ENCODE data around the gene KIF18B. TPM values are rescaled to one million over a fixed set of nuclear protein-coding genes. Genes with fewer than 3 reads are reported as not detected.

KIF18B gene
- total RNA-seq, 2 donors from 2014 or later: 26.5 to 100 TPM

GRCh38 chr17:44906010-44906646, 41.4 kb downstream of the KIF18B start:
- ATAC-seq: no peak
- no peaks in the 10 kb centered on the region for H3K9me3 Mint-ChIP-seq
- H3K36me3 Mint-ChIP-seq: no peaks in the 10 kb centered on the region
- no peak overlapping the region for H3K4me3 Mint-ChIP-seq
- H3K4me1 Mint-ChIP-seq (ENCODE audit: low read depth in 2 of 2): peaks cover 0 to 5% of the 10 kb centered on the region in 2 donors
- DNase-seq (ENCODE audit: low spot score): no peak
- no peak overlapping the region for H3K27ac Mint-ChIP-seq
- peaks cover 5 to 17% of the 10 kb centered on the region in 2 donors for H3K27me3 Mint-ChIP-seq

GRCh38 chr17:44905006-44906000, 42.3 kb downstream of the KIF18B start:
- Mint-ChIP-seq H3K27ac (no peak overlapping the region), H3K4me1 (ENCODE audit: low read depth in 2 of 2) (peaks cover 0 to 1% of the 10 kb centered on the region in 2 donors), H3K9me3 (no peaks in the 10 kb centered on the region), H3K36me3 (no peaks in the 10 kb centered on the region), H3K4me3 (no peak overlapping the region), H3K27me3 (peaks cover 5 to 13% of the 10 kb centered on the region in 2 donors)
- ATAC-seq (no peak), DNase-seq (ENCODE audit: low spot score) (no peak)

GRCh38 chr17:44904001-44904984, 43.3 kb downstream of the KIF18B start:
- DNase-seq (ENCODE audit: low spot score) (no peak), ATAC-seq (no peak)
- no peak overlapping the region for H3K4me3 Mint-ChIP-seq
- peaks cover 0 to 10% of the 10 kb centered on the region in 2 donors for H3K4me1 Mint-ChIP-seq (ENCODE audit: low read depth in 2 of 2)
- H3K9me3 Mint-ChIP-seq: no peaks in the 10 kb centered on the region
- H3K36me3 Mint-ChIP-seq: no peaks in the 10 kb centered on the region
- H3K27ac Mint-ChIP-seq: no peak overlapping the region
- peaks cover 5 to 13% of the 10 kb centered on the region in 2 donors for H3K27me3 Mint-ChIP-seq

GRCh38 chr17:44903012-44903685, 44.4 kb downstream of the KIF18B start:
- Mint-ChIP-seq H3K4me1 (ENCODE audit: low read depth in 2 of 2) (peaks cover 7 to 18% of the 10 kb centered on the region in 2 donors), H3K9me3 (no peaks in the 10 kb centered on the region), H3K27ac (no peak overlapping the region), H3K27me3 (peaks cover 5 to 10% of the 10 kb centered on the region in 2 donors), H3K36me3 (peaks cover 6% of the 10 kb centered on the region), H3K4me3 (no peak overlapping the region)
- DNase-seq (ENCODE audit: low spot score) (no peak), ATAC-seq (no peak)

DNA sequence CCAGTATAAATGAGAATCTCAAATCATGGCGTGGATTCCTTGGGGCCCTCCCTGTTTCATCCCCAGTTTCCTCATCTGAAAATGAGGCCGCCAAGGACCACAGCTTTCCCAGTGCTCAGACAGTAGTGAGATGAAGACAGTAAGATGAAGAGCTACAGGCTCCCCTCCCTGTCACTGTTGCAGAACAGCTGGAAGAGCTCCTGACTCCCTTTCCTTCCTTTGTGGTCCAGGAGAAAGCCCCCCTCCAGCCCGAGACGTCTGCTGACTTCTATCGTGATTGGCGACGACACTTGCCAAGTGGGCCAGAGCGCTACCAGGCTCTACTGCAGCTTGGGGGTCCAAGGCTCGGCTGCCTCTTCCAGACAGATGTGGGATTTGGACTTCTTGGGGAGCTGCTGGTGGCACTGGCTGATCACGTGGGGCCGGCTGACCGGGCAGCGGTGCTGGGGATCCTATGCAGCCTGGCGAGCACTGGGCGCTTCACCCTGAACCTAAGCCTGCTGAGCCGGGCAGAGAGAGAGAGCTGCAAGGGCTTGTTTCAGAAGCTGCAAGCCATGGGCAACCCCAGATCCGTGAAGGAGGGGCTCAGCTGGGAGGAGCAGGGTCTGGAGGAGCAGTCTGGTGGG, 45.3 kb downstream of the KIF18B start:
- Mint-ChIP-seq H3K4me1 (ENCODE audit: low read depth in 2 of 2) (peaks cover 7 to 18% of the 10 kb centered on the region in 2 donors), H3K4me3 (no peak overlapping the region), H3K36me3 (peaks cover 6% of the 10 kb centered on the region), H3K27me3 (peaks cover 5 to 10% of the 10 kb centered on the region in 2 donors), H3K27ac (no peak overlapping the region), H3K9me3 (no peaks in the 10 kb centered on the region)
- no peak for ATAC-seq
- no peak for DNase-seq (ENCODE audit: low spot score)

GRCh38 chr17:44901411-44901921, 46.1 kb downstream of the KIF18B start:
- peak overlapping the region; percentile 9 for H3K4me3 Mint-ChIP-seq
- H3K4me1 Mint-ChIP-seq (ENCODE audit: low read depth in 2 of 2): peaks cover 7 to 18% of the 10 kb centered on the region in 2 donors
- H3K27me3 Mint-ChIP-seq: peaks cover 5 to 10% of the 10 kb centered on the region in 2 donors
- ATAC-seq (no peak), DNase-seq (ENCODE audit: low spot score) (no peak)
- H3K9me3 Mint-ChIP-seq: no peaks in the 10 kb centered on the region
- H3K36me3 Mint-ChIP-seq: peaks cover 6% of the 10 kb centered on the region
- H3K27ac Mint-ChIP-seq: peak overlapping the region in 1 of 2 donors; percentile 19

GRCh38 chr17:44900894-44901293, 46.7 kb downstream of the KIF18B start:
- Mint-ChIP-seq H3K4me1 (ENCODE audit: low read depth in 2 of 2) (peaks cover 10 to 19% of the 10 kb centered on the region in 2 donors), H3K9me3 (no peaks in the 10 kb centered on the region), H3K27ac (peak overlapping the region in 1 of 2 donors; percentile 100), H3K36me3 (peaks cover 8% of the 10 kb centered on the region), H3K27me3 (peaks cover 5 to 8% of the 10 kb centered on the region in 2 donors), H3K4me3 (no peak overlapping the region)
- DNase-seq (ENCODE audit: low spot score) (no peak), ATAC-seq (no peak)

GRCh38 chr17:44899074-44899782, 48.3 kb downstream of the KIF18B start, which contains the start of gene EFTUD2:
EFTUD2 (minus strand) TSS chr17:44899445; CDS start chr17:44894521, 4,924 bp downstream.
- Mint-ChIP-seq H3K27me3 (peaks cover 5% of the 10 kb centered on the region in 2 donors), H3K4me3 (peak within 1 kb of the TSS; percentile 98), H3K9me3 (no peaks in the 10 kb centered on the region), H3K27ac (peak within 1 kb of the TSS; percentile 99 to 100), H3K36me3 (peaks cover 14% of the 10 kb centered on the region), H3K4me1 (ENCODE audit: low read depth in 2 of 2) (peaks cover 16 to 25% of the 10 kb centered on the region in 2 donors)
- ATAC-seq (peak; percentile 93 to 94), DNase-seq (ENCODE audit: low spot score) (peak; percentile 94)

- Mint-ChIP-seq H3K36me3 (peaks cover 14% of the 10 kb centered on the region), H3K27ac (peak overlapping the region; percentile 99 to 100), H3K4me1 (ENCODE audit: low read depth in 2 of 2) (peaks cover 16 to 25% of the 10 kb centered on the region in 2 donors), H3K4me3 (peak overlapping the region; percentile 98), H3K9me3 (no peaks in the 10 kb centered on the region), H3K27me3 (peaks cover 5% of the 10 kb centered on the region in 2 donors)
- no peak for ATAC-seq
- DNase-seq (ENCODE audit: low spot score): no peak
Observed at GRCh38 chr17:44898768-44899073, 48.9 kb downstream of the KIF18B start.

DNA sequence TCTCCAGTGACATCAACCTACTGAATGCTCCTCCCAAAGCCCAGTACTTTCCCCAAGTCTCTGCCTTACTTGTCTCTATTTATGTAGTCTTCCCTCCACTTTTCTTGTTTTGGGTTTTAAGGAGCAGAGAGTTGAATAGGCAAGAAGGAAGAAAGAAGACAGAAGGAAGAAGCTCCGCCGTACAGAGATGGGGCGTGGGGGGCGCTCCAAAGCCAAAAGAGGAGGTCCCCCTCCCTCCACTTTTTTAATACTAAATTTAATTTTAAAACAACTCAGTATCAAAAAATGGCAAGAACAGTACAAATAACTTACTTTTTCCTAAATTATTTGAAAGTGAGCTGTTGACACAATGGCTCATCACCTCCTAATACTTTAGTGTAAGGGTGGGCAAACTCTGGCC, 52.9 kb downstream of the KIF18B start:
- no peak overlapping the region for H3K27ac Mint-ChIP-seq
- H3K4me1 Mint-ChIP-seq (ENCODE audit: low read depth in 2 of 2): peaks cover 20 to 22% of the 10 kb centered on the region in 2 donors
- peaks cover 19% of the 10 kb centered on the region for H3K36me3 Mint-ChIP-seq
- no peak for DNase-seq (ENCODE audit: low spot score)
- H3K9me3 Mint-ChIP-seq: no peaks in the 10 kb centered on the region
- no peaks in the 10 kb centered on the region for H3K27me3 Mint-ChIP-seq
- H3K4me3 Mint-ChIP-seq: no peak overlapping the region
- no peak for ATAC-seq

- H3K9me3 Mint-ChIP-seq: no peaks in the 10 kb centered on the region
- H3K36me3 Mint-ChIP-seq: peaks cover 13% of the 10 kb centered on the region
- H3K4me3 Mint-ChIP-seq: no peak overlapping the region
- H3K4me1 Mint-ChIP-seq (ENCODE audit: low read depth in 2 of 2): peaks cover 11 to 14% of the 10 kb centered on the region in 2 donors
- H3K27me3 Mint-ChIP-seq: no peaks in the 10 kb centered on the region
- no peak overlapping the region for H3K27ac Mint-ChIP-seq
- no peak for DNase-seq (ENCODE audit: low spot score)
- ATAC-seq: no peak
Observed at GRCh38 chr17:44892250-44892649, 55.3 kb downstream of the KIF18B start.

- no peaks in the 10 kb centered on the region for H3K27me3 Mint-ChIP-seq
- no peaks in the 10 kb centered on the region for H3K9me3 Mint-ChIP-seq
- H3K27ac Mint-ChIP-seq: no peak overlapping the region
- H3K4me3 Mint-ChIP-seq: no peak overlapping the region
- DNase-seq (ENCODE audit: low spot score) (no peak), ATAC-seq (no peak)
- H3K36me3 Mint-ChIP-seq: peaks cover 4% of the 10 kb centered on the region
- peaks cover 5 to 9% of the 10 kb centered on the region in 2 donors for H3K4me1 Mint-ChIP-seq (ENCODE audit: low read depth in 2 of 2)
Observed at GRCh38 chr17:44889003-44889402, 58.6 kb downstream of the KIF18B start.

Data from natural killer cell treated with Interleukin-12 subunit alpha and Interleukin-12 subunit beta and Interleukin-15 and Interleukin-18, amount 100 ng/mL, for 72 hours (primary cell).